ENCODE data around the gene POTEF. TPM values are rescaled to one million over a fixed set of nuclear protein-coding genes. Genes with fewer than 3 reads are reported as not detected.
"Not testable (repeated sequence)": the region's sequence is repeated elsewhere in the genome, so short reads cannot be mapped to it uniquely, and the experiment has no call there.

The POTEF gene
- total RNA-seq, 1 donor from 2014 or later = 0.48 TPM

GRCh38 chr2:130128464-130128863, 558 bp downstream of the POTEF start:
- DNase-seq (ENCODE audit: low spot score) = not testable (repeated sequence)

- not testable (repeated sequence) for DNase-seq (ENCODE audit: low spot score)
Observed at GRCh38 chr2:130127726-130128125, 1.3 kb downstream of the POTEF start.

- DNase-seq (ENCODE audit: low spot score) = not testable (repeated sequence)
Observed at GRCh38 chr2:130120924-130121323, 8.1 kb downstream of the POTEF start.

DNA sequence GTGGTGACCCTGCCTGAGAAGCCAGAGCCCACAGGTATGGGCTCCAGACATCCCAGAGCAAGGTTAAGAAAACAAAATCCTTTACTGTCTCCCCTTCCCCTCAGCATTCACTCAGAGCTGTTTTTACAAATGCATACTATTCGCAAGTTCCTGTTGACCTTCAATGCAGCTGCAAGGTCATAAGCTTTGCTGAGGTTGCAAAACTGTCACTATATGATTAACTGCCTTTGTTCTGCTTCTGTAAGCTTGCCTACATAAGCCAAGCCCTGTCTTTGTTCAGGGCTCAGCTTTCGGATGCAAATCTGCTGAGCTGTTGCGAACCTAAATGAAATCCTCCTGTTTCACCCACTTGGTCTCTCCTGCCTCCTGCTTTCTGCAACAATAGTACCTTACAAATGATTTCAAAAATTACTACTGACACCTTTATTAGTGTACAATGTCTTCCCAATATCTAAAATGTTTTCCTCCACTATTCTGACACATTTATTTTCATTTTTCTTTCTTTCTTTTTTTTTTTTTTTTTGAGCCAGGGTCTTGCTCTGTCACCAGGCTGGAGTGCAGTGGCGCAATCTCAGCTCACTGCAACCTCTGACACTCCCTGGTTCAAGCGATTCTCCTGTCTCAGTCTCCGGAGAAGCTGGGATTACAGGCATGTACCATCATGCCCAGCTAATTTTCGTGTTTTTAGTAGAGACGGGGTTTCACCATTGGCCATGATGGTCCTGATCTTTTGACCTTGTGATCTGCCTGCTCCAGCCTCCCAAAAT, 26.2 kb downstream of the POTEF start:
- DNase-seq (ENCODE audit: low spot score) = not testable (repeated sequence)

DNA sequence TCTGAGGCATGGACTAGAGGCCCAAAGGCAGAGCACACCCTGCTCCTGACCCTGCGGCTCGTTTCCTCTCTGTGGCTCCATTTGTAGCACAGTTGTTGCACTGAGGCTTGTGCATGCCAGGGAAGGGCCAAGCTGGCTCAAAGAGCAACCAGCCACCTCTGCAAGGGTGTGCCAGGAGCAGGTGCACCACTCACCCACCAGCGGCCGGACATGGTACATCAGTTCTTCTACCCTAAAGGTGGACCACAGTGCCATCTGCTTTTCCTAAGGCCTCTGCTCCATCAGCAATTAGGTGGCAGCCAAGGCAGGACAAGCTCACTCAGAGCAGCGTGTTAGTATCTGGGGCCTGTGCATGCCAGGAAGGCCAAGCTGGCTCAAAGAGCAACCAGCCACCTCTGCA, 66.4 kb downstream of the POTEF start:
- DNase-seq (ENCODE audit: low spot score) = not testable (repeated sequence)

- not testable (repeated sequence) for DNase-seq (ENCODE audit: low spot score)
Observed at GRCh38 chr2:130059982-130060381, 69.0 kb downstream of the POTEF start.

DNA sequence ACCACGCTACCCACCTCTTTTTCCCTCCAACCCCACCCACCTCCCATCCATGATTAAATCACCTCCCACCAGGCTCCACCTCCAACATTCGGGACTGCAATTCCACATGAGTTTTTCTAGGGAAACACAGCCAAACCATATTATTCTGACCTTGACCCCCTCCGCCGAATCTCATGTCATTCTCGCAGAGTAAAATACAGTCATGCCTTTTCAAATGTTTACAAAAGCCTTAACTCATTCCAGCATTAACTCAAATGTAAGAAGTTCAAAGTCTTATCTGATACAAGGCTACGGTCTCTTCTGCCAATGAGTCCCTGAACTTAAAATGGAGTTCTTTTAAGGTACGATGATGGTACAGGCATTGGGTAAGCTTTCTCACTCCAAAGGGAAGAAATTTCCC, 72.7 kb downstream of the POTEF start:
- not testable (repeated sequence) for DNase-seq (ENCODE audit: low spot score)

- not testable (repeated sequence) for DNase-seq (ENCODE audit: low spot score)
Observed at GRCh38 chr2:130053217-130053911, 75.7 kb downstream of the POTEF start.

DNA sequence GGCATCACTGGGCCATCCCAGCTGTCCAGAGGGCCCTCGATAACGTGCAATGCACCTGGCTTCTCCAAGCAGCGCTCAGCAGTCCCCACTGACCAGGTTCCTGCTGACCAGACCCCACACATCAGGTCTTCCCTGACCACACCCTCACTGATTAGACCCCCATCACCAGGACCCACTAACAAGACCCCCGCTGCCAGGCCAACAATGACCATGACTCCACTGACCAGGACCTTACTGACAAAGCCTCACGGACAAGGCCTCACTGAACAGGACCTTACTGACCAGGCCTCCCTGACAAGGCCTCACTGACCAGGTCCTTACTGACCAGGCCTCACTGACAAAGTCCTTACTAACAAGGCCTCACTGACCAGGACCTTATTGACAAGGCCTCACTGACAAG, 76.6 kb downstream of the POTEF start:
- DNase-seq (ENCODE audit: low spot score) = not testable (repeated sequence)

DNA sequence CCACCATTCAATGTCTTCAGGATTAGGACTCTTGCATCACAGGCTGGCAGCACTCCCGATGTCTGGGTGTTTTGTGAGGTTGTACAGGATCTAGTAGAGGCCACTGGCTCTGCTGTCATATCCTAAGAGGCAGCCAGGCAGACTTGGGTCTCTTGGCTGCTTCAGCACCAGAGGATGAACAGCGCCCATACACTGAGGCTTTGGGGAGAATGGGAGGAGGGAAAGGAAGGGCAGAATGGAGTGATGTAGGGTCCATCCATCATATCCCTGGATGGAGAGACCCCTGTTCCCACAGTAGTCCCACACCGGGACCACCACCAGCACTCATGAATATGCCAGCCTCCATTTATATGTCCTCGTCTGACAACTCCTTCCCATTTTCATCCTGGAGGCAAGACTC, 80.6 kb downstream of the POTEF start:
- DNase-seq (ENCODE audit: low spot score) = not testable (repeated sequence)

DNA sequence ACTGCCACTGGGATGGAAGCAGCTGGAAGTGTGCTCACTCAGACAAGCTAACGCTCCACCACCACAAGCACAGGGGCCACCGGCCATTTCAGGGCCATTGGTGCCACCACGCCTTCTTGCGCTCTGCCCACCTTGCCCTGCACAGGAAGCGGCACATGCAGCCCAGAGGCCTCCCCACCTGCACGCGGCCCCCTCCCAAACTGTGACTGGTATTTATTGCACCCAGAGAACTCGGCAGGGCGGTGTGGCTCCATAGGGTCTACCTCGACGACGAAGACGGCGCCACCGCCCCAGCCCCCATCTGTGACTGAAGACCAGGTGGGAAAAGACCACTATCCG, 90.8 kb downstream of the POTEF start:
- not testable (repeated sequence) for DNase-seq (ENCODE audit: low spot score)

DNA sequence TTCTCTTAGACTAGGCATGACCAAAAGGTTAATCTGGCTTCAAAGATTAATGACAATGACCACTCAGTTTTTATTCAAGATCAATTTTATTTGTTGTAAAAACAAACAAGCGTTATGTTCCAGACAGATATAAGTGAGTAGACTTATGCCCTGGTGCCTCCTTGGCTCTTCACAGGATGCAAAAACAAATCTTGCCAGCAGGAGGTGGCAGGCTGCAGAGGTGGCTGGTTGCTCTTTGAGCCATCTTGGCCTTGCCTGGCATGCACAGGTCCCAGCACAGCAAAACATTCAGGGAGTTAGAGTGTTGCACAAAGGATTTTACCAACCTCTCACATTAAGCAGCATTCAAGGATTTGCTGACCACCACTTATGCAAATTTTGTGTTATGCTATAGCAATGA, 103.1 kb downstream of the POTEF start:
- DNase-seq (ENCODE audit: low spot score) = not testable (repeated sequence)

Other genes with a start within 250 kb of the POTEF start
- gene RAB6C, start 149.6 kb downstream of the POTEF start, total RNA-seq (ENCODE audit: insufficient read depth, low replicate concordance) = 1.9 TPM
- gene CCDC74B, start 15.9 kb upstream of the POTEF start, total RNA-seq (ENCODE audit: insufficient read depth, low replicate concordance) = 1.7 TPM
- 28.6 TPM for gene SMPD4, start 52.4 kb upstream of the POTEF start, total RNA-seq (ENCODE audit: insufficient read depth, low replicate concordance)
- 172 TPM for gene MZT2B, start 53.0 kb upstream of the POTEF start, total RNA-seq (ENCODE audit: insufficient read depth, low replicate concordance)
- gene TUBA3E, start 69.2 kb upstream of the POTEF start, total RNA-seq (ENCODE audit: insufficient read depth, low replicate concordance) = not detected
- 38.8 TPM for gene IMP4, start 213.7 kb upstream of the POTEF start, total RNA-seq (ENCODE audit: insufficient read depth, low replicate concordance)
- 22.9 TPM for gene PTPN18, start 226.8 kb upstream of the POTEF start, total RNA-seq (ENCODE audit: insufficient read depth, low replicate concordance)

All from umbilical cord (tissue), 2 donors.